Body of pancreas (tissue), 4 donors: ENCODE results near the gene CDKL4.

Source experiments
- POLR2A ChIP-seq, 3 donors: fragments of 450-650 bp; IDR thresholded peaks; one replicate each; pipeline ENCODE4 v1.6.1; 2016; ENCODE audit warnings: antibody characterized with exemption in 3 of 3, mild to moderate bottlenecking in 2 of 3
- TF ChIP-seq, protein P1 (sequence below), 7 experiments: fragments of 450-650 bp in 4 of 7; fragments of 200-600 bp in 3 of 7; sonication (generic) in 3 of 7; IDR thresholded peaks; one replicate each; pipeline ENCODE4 v1.5.1; 2016 to 2019; ENCODE audit warnings: antibody characterized with exemption in 7 of 7

- TF ChIP-seq, protein P1, sequence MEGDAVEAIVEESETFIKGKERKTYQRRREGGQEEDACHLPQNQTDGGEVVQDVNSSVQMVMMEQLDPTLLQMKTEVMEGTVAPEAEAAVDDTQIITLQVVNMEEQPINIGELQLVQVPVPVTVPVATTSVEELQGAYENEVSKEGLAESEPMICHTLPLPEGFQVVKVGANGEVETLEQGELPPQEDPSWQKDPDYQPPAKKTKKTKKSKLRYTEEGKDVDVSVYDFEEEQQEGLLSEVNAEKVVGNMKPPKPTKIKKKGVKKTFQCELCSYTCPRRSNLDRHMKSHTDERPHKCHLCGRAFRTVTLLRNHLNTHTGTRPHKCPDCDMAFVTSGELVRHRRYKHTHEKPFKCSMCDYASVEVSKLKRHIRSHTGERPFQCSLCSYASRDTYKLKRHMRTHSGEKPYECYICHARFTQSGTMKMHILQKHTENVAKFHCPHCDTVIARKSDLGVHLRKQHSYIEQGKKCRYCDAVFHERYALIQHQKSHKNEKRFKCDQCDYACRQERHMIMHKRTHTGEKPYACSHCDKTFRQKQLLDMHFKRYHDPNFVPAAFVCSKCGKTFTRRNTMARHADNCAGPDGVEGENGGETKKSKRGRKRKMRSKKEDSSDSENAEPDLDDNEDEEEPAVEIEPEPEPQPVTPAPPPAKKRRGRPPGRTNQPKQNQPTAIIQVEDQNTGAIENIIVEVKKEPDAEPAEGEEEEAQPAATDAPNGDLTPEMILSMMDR (IDR thresholded peaks at IDR 0.05), result no peak
- no peak for TF ChIP-seq POLR2A (IDR thresholded peaks at IDR 0.05)
Observed at GRCh38 chr2:39210846-39211245, 32.9 kb downstream of the CDKL4 start.
